Melanocyte of skin (primary cell): ENCODE measurements around the gene CUL4B. TPM values are rescaled to one million over a fixed set of nuclear protein-coding genes. Genes with fewer than 3 reads are reported as not detected.

ENCODE experiments used
- small RNA-seq, 2 donors: library from RNA; depleted of rRNA; stranded (forward); fragments of <200 nt; gene quantifications; one replicate each; pipeline ENCODE3, GENCODE V24; 2012
- total RNA-seq, 2 donors: library from RNA; depleted of rRNA; stranded (reverse); fragments of >200 nt; gene quantifications; 2 replicates each; pipeline ENCODE4 v1.2.3, GENCODE V29; 2012

Gene CUL4B
- total RNA-seq = 10 to 100 TPM; 31.3 to 42.6 TPM

DNA sequence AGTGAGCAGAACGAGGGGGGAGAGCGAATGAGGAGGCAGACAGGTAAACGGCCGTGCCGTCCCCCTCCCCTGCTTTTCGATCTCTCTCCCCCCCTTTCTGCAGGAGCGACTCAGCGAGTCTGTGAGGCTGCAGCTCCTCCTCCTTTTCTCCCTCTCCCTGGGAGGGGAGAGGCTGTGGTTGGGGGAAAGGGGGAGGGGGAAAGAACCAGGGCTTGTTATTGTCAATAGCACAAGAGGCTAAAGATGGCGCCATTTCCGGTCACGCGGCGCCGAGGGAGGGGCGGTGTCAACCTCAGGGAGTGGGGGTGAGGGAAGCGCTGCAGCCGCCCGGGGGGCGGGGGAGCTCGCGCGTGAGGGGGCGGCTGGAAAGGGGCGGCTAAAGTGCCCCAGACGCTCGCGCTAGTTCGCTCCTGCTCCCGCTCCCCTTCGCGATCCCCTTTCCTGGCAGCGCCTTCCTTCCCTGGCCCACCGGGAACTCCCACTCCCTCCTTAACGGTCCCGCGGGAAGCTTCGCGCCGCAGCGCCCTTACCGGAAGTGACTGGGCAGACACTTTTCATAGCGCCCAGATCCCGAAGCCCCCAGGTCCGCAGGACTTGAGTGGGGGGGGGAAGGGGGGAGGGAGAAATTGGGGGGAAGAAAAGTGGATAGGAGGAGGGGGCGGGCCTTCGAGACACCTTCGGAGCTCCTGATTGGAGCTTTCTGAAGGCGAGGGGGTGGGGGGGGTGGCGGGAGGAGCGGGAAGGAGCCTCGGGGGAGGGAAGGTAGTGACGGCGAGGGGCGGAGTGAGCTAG lies at the start of gene CUL4B:
TSS of gene CUL4B (minus strand) at position 121 of the 792 bp plus-strand sequence. CDS start 324 bp downstream, outside the sequence.

GRCh38 chrX:120603707-120604360 lies 43.1 kb upstream of the CUL4B start, which contains the start of gene MCTS1:
Gene MCTS1 (plus strand): TSS chrX:120604101. CDS start chrX:120604237, 136 bp downstream.

Small RNA genes lying within 50 kb of the gene (small RNA-seq; reads per million reads assigned to genes)
- 0.04 to 0.06 reads per million in 2 donors for gene RNU7-37P

Other genes with a start within 250 kb of the CUL4B start
- gene TMEM255A, start 249.5 kb downstream of the CUL4B start, total RNA-seq = 10 to 100 TPM in 1 of 2 donors, 1 to 10 TPM in 1; 7.6 to 18.6 TPM
- not detected for gene ATP1B4, start 198.9 kb downstream of the CUL4B start, total RNA-seq
- 100 to 1,000 TPM; 296 to 366 TPM for gene LAMP2, start 91.7 kb downstream of the CUL4B start, total RNA-seq
- gene MCTS1, start 43.1 kb upstream of the CUL4B start, total RNA-seq = 10 to 100 TPM; 34.4 to 45.3 TPM
- 10 to 100 TPM; 25.5 to 40.0 TPM for gene C1GALT1C1, start 69.1 kb upstream of the CUL4B start, total RNA-seq